HG02759 (cell line): ENCODE measurements around the gene RLF.

Experiments used
- ATAC-seq: cut with Tn5 transposase; IDR thresholded peaks from one replicate; pipeline ENCODE4 v1.9.1; 2021; ENCODE audit warnings: mild to moderate bottlenecking, moderate library complexity; ENCODE audit not compliant: unreplicated experiment

RLF gene

GRCh38 chr1:40161125-40161887 lies at the start of gene RLF:
RLF (plus strand) TSS chr1:40161387; CDS start chr1:40161400, 13 bp downstream.
- ATAC-seq = peak; percentile 94

- no peak for ATAC-seq
These were observed 46.8 kb upstream of the RLF start for GRCh38 chr1:40114400-40114799.

- ATAC-seq = no peak
These were observed 41.1 kb upstream of the RLF start for GRCh38 chr1:40120128-40120527.

GRCh38 chr1:40122855-40123254 lies 38.3 kb upstream of the RLF start:
- ATAC-seq = no peak

- no peak for ATAC-seq
These were observed 30.3 kb upstream of the RLF start for GRCh38 chr1:40130892-40131291.

- ATAC-seq = no peak
These were observed 28.5 kb upstream of the RLF start for GRCh38 chr1:40132383-40133311.

- ATAC-seq = no peak
These were observed 27.9 kb upstream of the RLF start for GRCh38 chr1:40133312-40133665.

GRCh38 chr1:40133839-40134238 lies 27.3 kb upstream of the RLF start:
- ATAC-seq = no peak

- no peak for ATAC-seq
These were observed 20.8 kb upstream of the RLF start for GRCh38 chr1:40140211-40140973.

- ATAC-seq = no peak
These were observed 19.2 kb upstream of the RLF start for GRCh38 chr1:40141878-40142535.

- ATAC-seq = no peak
These were observed 17.2 kb upstream of the RLF start for GRCh38 chr1:40143891-40144575.

- no peak for ATAC-seq
These were observed 9.6 kb upstream of the RLF start for GRCh38 chr1:40151457-40152079.

GRCh38 chr1:40153073-40153770 lies 8.0 kb upstream of the RLF start:
- ATAC-seq = no peak

- ATAC-seq = no peak
These were observed 6.1 kb upstream of the RLF start for GRCh38 chr1:40155135-40155534.

- ATAC-seq = no peak
These were observed 5.3 kb upstream of the RLF start for GRCh38 chr1:40155910-40156309.

GRCh38 chr1:40160806-40161124 lies 422 bp upstream of the RLF start:
- ATAC-seq = no peak

GRCh38 chr1:40161888-40162397 lies 756 bp downstream of the RLF start:
- no peak for ATAC-seq

GRCh38 chr1:40162753-40163441 lies 1.7 kb downstream of the RLF start:
- ATAC-seq = no peak

GRCh38 chr1:40167317-40167716 lies 6.1 kb downstream of the RLF start:
- no peak for ATAC-seq
